ENCODE data around the gene MAP2K7. TPM values are rescaled to one million over a fixed set of nuclear protein-coding genes. Genes with fewer than 3 reads are reported as not detected.
A peak's percentile ranks its signal among the peaks of the same experiment; 100 is the strongest.

MAP2K7 gene
- total and polyA plus RNA-seq, 5 donors = 23.2 to 32.6 (median 28.4) TPM

DNA sequence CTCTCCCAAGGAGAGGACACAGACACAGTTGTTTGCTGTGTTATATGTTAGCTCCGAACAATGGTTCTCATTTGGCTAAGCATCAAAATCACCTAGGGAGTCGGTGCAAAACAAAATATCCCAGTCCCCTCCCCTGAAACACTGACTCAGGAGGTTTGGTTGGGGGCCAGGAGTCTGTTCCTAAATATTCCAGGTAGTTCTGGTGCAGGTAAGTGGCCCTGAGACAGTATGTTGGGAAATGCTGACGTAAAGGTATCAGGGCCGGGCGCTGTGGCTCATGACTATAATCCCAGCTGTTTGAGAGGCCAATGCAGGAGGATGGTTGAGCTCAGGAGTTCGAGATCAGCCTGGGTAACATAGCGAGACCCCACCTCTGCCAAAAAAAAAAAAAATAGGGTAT lies 2.3 kb upstream of the MAP2K7 start:
- intact Hi-C loops (cut with DNase I) = no loop called here
- no peak for DNase-seq
- WGBS = 91% methylated on average over 7 of the region's 7 CpGs

DNA sequence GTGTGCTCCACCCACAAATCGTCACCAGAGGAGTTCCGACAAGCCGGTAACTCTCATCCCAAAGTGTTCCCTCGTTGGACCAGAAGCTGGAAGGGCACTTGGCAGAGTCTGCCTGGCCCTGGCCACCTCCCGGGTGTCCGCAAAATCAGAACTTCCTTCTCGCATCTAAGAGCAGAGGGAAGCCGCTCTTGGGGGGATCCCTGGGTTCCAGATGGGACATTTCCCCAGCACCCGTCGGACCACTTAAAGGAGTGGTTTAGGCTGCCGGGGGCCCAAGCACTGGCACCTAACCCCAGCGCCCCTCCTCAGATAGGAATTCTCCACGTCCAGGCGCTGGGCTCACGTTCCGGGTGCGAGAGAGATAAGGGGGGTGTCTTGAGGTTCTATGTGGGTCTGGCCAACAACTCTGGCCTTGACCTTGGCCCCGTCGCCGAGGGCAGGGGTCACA lies 857 bp upstream of the MAP2K7 start:
- Histone ChIP-seq H3K9me3 (ENCODE audit: control insufficient read depth, low read length) (no peaks in the 10 kb centered on the region), H3K4me1 (ENCODE audit: control insufficient read depth, insufficient read depth, low read length) (peaks cover 5% of the 10 kb centered on the region), H3K4me3 (ENCODE audit: low read length) (peak overlapping the region; percentile 34), H3K27ac (ENCODE audit: low read length) (peak overlapping the region; percentile 71), H3K27me3 (ENCODE audit: control insufficient read depth, insufficient read depth) (no peaks in the 10 kb centered on the region)
- ATAC-seq = no peak
- DNase-seq = no peak
- 16% methylated on average over 20 of the region's 20 CpGs for WGBS
- intact Hi-C loops (cut with DNase I) = no loop called here

More for the DNA sequence above, 2.3 kb upstream of the MAP2K7 start:
- H3K9me3 ChIP-seq (ENCODE audit: control insufficient read depth, low read length) = no peaks in the 10 kb centered on the region
- H3K27ac ChIP-seq (ENCODE audit: low read length) = no peak overlapping the region
- H3K4me1 ChIP-seq (ENCODE audit: control insufficient read depth, insufficient read depth, low read length) = peaks cover 5% of the 10 kb centered on the region
- no peak for ATAC-seq
- H3K4me3 ChIP-seq (ENCODE audit: low read length) = no peak overlapping the region
- H3K27me3 ChIP-seq (ENCODE audit: control insufficient read depth, insufficient read depth) = no peaks in the 10 kb centered on the region

DNA sequence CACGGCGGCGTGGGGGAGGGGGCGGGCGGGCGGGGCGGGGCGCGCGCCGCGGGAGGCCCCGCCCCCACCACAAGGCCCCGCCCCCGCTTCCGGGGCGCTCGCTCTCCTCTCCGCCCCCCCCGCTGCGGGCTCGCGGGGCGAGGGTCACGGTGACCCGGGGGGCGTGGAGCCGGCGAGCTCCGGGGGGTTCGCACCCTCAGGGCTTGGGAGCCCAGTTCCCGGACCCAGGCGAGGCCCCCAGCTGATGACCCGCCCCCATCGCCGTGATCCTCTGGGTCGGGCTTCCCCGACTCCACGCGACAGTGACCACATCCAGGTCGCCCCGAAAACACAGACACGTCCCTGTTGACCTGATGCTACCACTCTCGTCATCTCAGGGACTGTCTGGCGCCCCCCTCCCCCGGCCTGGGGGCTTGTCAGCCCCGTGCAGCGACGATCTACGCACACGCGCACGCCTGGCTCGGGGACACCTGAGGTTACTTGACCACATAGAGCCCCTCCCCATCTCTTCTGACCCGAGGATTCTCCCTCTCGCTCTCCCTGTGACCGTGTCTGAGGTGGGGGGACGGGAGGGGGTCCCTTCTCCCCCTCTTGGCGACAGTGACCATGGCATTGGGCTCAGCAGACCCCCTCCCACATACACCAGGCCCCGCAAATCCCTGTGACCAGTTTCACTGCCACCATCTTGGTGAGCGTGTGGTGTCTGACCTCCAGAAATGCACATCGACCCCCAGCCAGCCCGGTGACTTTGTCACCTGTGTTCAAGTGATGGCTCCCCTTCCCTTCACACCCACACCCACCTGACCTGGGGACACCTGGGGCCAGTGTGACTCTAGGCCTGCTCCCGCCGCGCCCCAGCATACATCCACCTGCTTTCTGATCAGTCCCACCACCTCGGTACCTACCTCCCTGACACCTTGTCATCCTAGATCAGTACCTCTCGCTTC lies 670 bp downstream of the MAP2K7 start:
- Histone ChIP-seq H3K27ac (ENCODE audit: low read length) (peak overlapping the region; percentile 43), H3K4me1 (ENCODE audit: control insufficient read depth, insufficient read depth, low read length) (peaks cover 5% of the 10 kb centered on the region), H3K9me3 (ENCODE audit: control insufficient read depth, low read length) (no peaks in the 10 kb centered on the region), H3K4me3 (ENCODE audit: low read length) (peak overlapping the region; percentile 82), H3K27me3 (ENCODE audit: control insufficient read depth, insufficient read depth) (no peaks in the 10 kb centered on the region)
- DNase-seq = peak; percentile 56 to 89 (median 64)
- ATAC-seq = peak; percentile 17 to 36
- 11% methylated on average over 68 of the region's 68 CpGs for WGBS
- intact Hi-C loops (cut with DNase I) = no loop called here

DNA sequence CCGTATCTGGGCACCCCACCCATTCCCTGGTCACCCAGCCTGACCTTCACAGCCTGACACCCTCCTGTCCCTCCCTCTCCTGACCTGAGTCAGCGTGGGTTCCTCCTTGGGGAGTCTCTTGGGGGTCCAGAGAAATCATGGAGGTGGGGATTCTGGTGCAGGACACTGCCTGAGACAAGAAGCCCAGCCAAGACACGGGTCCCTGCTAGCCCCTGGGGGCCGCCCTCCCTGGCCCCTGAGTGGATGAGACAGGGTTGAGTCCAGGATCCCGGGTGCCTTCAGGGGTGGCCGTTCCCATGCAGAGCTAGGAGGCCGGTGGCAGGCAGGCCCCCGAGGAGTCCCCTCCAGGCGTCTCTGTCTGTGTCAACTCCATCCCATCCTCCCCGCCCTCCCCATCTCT lies 1.6 kb downstream of the MAP2K7 start:
- DNase-seq (peak in 2 of 3 donors; percentile 55 to 67), ATAC-seq (no peak)
- H3K9me3 ChIP-seq (ENCODE audit: control insufficient read depth, low read length) = no peaks in the 10 kb centered on the region
- peaks cover 5% of the 10 kb centered on the region for H3K4me1 ChIP-seq (ENCODE audit: control insufficient read depth, insufficient read depth, low read length)
- no peaks in the 10 kb centered on the region for H3K27me3 ChIP-seq (ENCODE audit: control insufficient read depth, insufficient read depth)
- 68% methylated on average over 10 of the region's 10 CpGs for WGBS
- H3K27ac ChIP-seq (ENCODE audit: low read length) = no peak overlapping the region
- H3K4me3 ChIP-seq (ENCODE audit: low read length) = no peak overlapping the region
- intact Hi-C loops (cut with DNase I) = no loop called here

DNA sequence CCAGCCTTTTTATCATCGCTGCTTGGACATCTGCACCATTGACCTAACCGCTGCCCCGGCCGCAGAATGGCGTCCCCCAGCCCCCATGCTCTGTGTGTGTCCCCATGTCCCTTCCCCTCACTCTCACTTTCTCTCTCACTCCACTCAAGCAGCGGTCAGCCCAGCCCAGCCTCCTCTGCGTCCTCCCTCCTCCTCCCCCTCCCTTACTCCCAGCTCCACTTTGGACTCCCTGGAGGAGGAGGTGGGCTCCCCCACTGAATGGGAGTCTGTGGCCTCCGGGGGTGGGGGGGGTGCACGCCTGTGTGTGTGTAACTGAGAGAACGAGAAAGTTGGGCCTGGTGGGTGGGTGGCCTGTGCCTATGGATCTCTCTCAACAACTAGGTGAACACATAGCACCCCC lies 2.2 kb downstream of the MAP2K7 start:
- Histone ChIP-seq H3K27ac (ENCODE audit: low read length) (no peak overlapping the region), H3K4me1 (ENCODE audit: control insufficient read depth, insufficient read depth, low read length) (peaks cover 5% of the 10 kb centered on the region), H3K4me3 (ENCODE audit: low read length) (no peak overlapping the region), H3K27me3 (ENCODE audit: control insufficient read depth, insufficient read depth) (no peaks in the 10 kb centered on the region), H3K9me3 (ENCODE audit: control insufficient read depth, low read length) (no peaks in the 10 kb centered on the region)
- intact Hi-C loops (cut with DNase I) = no loop called here
- ATAC-seq (no peak), DNase-seq (peak in 1 of 3 donors; percentile 55)
- WGBS = 88% methylated on average over 10 of the region's 10 CpGs

DNA sequence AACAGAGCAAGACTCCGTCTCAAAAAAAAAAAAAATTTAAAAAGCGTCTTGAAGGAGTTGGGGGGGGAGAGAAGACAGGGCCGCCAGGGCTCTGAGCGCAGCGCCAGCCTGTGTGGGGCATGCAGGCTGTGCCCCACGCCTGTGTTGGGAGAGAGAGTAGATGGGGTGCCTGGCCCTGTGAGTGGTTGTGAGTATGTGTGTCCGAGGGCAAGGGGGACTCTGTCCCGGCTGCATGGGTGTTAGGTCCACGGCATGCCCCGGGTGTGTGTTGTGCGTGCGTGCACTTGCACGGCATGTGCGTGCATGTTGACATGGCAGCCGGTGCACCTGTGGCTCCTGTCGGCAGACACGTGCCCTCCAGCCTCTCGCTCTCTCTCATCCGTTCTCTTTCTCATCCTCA lies 3.4 kb downstream of the MAP2K7 start:
- H3K27ac ChIP-seq (ENCODE audit: low read length) = no peak overlapping the region
- intact Hi-C loops (cut with DNase I) = no loop called here
- H3K9me3 ChIP-seq (ENCODE audit: control insufficient read depth, low read length) = no peaks in the 10 kb centered on the region
- H3K27me3 ChIP-seq (ENCODE audit: control insufficient read depth, insufficient read depth) = no peaks in the 10 kb centered on the region
- no peak for DNase-seq
- H3K4me1 ChIP-seq (ENCODE audit: control insufficient read depth, insufficient read depth, low read length) = peaks cover 5% of the 10 kb centered on the region
- H3K4me3 ChIP-seq (ENCODE audit: low read length) = no peak overlapping the region
- ATAC-seq = no peak
- WGBS = 94% methylated on average over 19 of the region's 19 CpGs

DNA sequence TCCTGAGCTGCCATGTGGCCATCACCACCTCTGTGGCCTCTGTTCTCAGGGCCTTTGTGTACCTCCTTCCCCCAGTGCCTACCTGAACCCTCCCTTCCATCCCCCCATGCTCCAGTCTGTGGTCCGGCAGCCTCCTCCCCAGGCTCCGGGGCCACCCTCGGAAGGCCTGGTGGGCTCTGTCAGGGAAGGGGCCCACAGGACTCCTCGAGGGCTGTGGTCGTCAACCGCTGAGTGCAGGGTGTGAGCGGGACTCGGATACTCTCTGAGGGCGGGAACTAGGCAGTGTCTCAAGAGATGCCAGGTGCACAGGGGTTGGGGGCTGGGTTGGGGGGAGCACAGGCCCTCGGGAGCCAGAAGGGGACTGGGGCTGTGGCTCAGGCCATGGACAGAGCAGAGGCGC lies 3.9 kb downstream of the MAP2K7 start:
- 90% methylated on average over 11 of the region's 11 CpGs for WGBS
- Histone ChIP-seq H3K27me3 (ENCODE audit: control insufficient read depth, insufficient read depth) (no peaks in the 10 kb centered on the region), H3K9me3 (ENCODE audit: control insufficient read depth, low read length) (no peaks in the 10 kb centered on the region), H3K27ac (ENCODE audit: low read length) (no peak overlapping the region), H3K4me1 (ENCODE audit: control insufficient read depth, insufficient read depth, low read length) (peaks cover 5% of the 10 kb centered on the region), H3K4me3 (ENCODE audit: low read length) (no peak overlapping the region)
- DNase-seq (peak in 1 of 3 donors; percentile 41), ATAC-seq (no peak)
- intact Hi-C loops (cut with DNase I) = no loop called here

DNA sequence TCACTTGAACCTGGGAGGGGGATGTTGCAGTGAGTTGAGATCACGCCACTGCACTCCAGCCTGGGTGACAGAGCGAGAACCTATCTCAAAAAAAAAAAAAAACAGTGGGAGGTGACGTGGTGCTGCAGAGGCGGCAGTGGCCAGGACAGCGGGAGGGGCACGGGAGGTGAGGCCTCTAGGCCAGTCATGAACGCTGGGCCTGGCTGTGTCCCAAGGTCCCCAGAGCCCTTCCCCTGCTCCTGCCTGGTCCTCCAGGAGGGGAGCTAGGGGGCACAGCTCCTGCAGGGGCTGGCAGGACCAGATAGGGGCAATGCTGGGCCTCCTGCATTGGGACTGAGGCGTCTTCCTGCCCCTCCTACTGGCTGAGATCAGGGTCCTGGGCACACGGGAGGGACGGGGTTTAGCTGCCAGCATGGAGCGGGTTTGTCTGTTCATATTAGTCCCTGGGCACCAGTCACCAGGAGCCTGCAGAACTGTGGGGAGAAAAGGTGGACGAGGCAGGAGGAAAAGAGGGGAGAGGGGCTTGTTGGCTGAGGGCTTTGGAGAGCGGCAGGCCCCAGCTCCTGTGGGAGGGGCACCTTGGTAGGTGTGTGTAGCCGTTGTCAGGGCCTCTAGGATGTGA lies 4.5 kb downstream of the MAP2K7 start:
- intact Hi-C loops (cut with DNase I) = no loop called here
- H3K27me3 ChIP-seq (ENCODE audit: control insufficient read depth, insufficient read depth) = no peaks in the 10 kb centered on the region
- H3K9me3 ChIP-seq (ENCODE audit: control insufficient read depth, low read length) = no peaks in the 10 kb centered on the region
- ATAC-seq (no peak), DNase-seq (peak in 2 of 3 donors; percentile 54 to 61)
- no peak overlapping the region for H3K4me3 ChIP-seq (ENCODE audit: low read length)
- H3K4me1 ChIP-seq (ENCODE audit: control insufficient read depth, insufficient read depth, low read length) = peaks cover 5% of the 10 kb centered on the region
- WGBS = 70% methylated on average over 14 of the region's 14 CpGs
- H3K27ac ChIP-seq (ENCODE audit: low read length) = no peak overlapping the region

DNA sequence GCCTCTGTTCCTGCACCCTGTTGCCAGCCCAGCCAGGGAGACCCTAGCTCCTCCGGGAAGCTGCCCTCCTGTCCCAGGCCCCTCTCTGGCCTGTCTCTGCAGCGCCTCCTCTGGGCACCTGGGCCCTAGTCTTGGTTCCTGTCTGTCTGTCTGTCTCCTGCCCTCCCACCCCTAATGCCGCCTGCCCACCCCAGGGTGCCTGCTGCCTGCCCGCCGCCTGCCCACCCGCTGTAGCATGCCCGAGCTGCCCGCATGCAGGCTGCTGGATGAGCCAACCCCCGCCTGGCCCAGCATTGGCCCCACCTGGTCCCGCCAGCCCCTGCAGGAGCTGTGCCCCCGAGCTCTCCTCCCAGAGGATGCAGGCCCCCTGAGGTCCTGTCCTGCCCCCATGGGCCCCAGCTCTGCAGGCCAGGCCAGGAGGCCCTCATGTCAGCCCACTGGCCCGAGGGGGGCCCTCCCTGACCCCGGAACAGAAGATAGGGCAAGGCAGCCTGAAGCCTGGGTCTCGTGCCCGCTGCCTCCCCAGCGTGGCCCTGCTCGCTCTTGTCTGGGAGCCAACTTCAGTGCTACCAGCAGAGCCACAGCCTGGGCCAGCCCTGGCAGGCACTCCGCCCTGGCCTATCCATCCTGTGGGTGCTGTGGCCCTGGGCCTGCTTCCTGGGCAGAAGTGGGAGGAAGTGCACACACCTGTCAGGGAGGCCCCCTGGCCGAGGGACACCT lies 5.2 kb downstream of the MAP2K7 start:
- H3K27ac ChIP-seq (ENCODE audit: low read length) = no peak overlapping the region
- H3K4me3 ChIP-seq (ENCODE audit: low read length) = no peak overlapping the region
- ATAC-seq (no peak), DNase-seq (peak in 2 of 3 donors; percentile 48 to 70)
- intact Hi-C loops (cut with DNase I) = no loop called here
- H3K27me3 ChIP-seq (ENCODE audit: control insufficient read depth, insufficient read depth) = no peaks in the 10 kb centered on the region
- no peaks in the 10 kb centered on the region for H3K9me3 ChIP-seq (ENCODE audit: control insufficient read depth, low read length)
- peaks cover 5% of the 10 kb centered on the region for H3K4me1 ChIP-seq (ENCODE audit: control insufficient read depth, insufficient read depth, low read length)
- 86% methylated on average over 19 of the region's 19 CpGs for WGBS

DNA sequence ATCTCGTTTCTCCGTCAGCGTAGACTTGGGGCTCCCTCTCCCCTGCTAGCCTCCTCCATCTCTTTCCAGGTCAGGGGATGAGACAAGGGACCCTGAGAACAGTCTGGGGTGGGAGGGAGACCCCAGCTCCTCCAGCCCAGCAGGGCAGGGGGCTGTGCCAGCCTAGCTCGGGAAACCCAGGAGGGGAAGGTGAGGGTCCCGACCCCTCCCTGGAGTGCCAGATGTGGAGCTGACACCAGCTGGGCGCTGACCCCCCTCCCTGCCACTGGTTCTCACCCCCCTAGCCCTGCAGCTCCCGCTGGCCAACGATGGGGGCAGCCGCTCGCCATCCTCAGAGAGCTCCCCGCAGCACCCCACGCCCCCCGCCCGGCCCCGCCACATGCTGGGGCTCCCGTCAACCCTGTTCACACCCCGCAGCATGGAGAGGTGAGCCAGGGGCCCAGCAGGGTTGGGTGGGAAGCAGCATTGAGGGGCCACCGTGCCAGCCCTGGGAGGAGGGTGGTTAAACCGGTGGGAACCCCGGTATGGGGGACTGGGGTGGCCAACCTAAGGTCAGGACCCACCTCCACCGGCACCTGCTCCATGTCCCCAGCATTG lies 5.9 kb downstream of the MAP2K7 start:
- WGBS = 90% methylated on average over 21 of the region's 21 CpGs
- DNase-seq = peak in 2 of 3 donors; percentile 32 to 59
- intact Hi-C loops (cut with DNase I) = no loop called here

More for the DNA sequence above, 5.9 kb downstream of the MAP2K7 start:
- peaks cover 3% of the 10 kb centered on the region for H3K4me1 ChIP-seq (ENCODE audit: control insufficient read depth, insufficient read depth, low read length)
- H3K27me3 ChIP-seq (ENCODE audit: control insufficient read depth, insufficient read depth) = no peaks in the 10 kb centered on the region
- no peak overlapping the region for H3K4me3 ChIP-seq (ENCODE audit: low read length)
- no peaks in the 10 kb centered on the region for H3K9me3 ChIP-seq (ENCODE audit: control insufficient read depth, low read length)
- no peak overlapping the region for H3K27ac ChIP-seq (ENCODE audit: low read length)
- no peak for ATAC-seq

Measured in right cardiac atrium (tissue), 5 donors.